Inflammatory macrophage (primary cell): Measurements from ENCODE around the gene FAM120C.

Source experiments
- DNase-seq, 2 donors: peaks; one replicate each; pipeline ENCODE4 v3.0.0-alpha.2; 2020 to 2022

FAM120C gene

DNA sequence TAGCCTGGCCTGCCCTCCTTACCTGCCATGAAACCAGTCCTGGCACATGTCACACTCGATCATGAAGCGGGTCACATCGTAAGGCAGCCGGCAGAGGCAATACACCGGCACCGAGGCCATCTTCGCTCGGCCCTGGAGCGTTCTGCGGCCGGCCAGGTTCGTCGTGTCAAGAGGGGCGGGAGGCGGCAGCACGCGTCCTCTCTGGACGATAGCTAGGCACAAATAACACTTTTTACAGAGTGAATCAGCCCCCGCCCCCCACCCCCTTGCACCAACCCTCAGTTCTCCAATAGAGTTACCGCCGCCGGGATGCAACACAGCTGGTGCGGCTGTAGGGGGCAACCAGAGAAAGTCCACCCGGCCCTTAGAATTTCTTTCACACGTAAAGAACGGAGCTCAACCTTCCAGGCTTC, 140.4 kb downstream of the FAM120C start:
- DNase-seq, result peak; percentile 5 to 18

DNA sequence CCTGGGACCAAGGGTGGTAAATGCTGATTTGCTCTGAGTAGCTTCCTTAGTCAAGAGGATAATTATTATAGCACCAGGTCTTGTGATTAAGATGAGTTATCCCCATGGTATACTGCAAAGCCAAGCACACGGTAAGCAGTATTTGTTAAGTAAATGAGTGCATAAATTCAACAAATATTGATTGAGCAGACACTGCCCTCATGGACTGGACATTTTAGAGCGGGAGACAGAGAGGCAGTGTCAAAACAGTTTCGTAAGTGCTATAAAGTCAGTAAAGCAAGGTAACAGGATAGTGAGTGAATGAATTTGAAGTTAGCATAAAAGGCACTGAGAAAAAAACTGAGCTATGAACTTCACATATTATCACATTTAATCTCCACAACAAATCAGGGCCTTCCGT, 152.7 kb downstream of the FAM120C start:
- DNase-seq, result no peak

GRCh38 chrX:54029529-54030143, 153.4 kb downstream of the FAM120C start:
- no peak for DNase-seq

DNA sequence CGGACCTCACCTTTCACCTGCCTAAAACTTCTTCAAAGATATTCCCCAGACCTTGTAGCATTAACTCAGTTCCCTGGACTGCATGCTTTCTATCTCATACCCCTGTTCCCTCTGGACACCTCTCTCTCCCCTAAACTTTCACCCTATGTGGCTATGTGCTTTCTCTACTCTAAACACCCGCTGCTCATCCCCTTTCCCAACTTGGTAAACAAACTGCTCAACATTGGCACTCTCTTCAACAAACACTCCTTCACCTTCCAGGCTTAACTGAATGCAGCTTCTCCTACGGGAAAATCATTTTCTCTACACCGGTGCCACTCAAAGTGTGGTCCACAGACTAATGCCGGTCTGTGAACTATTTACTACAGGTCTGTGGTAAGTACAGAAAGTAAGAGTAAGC, 158.7 kb downstream of the FAM120C start:
- no peak for DNase-seq
